Activated CD4-positive, CD25-positive, alpha-beta regulatory T cell treated with anti-CD3 and anti-CD28 coated beads, Interleukin-2, amount 50 U/mL, for 16 hours (primary cell): ENCODE measurements around the gene KCNC1.

Source experiments
- DNase-seq: peaks from one replicate; pipeline ENCODE4 v3.0.0-alpha.2; 2020; ENCODE audit warnings: low read depth, low spot score

Gene KCNC1

DNA sequence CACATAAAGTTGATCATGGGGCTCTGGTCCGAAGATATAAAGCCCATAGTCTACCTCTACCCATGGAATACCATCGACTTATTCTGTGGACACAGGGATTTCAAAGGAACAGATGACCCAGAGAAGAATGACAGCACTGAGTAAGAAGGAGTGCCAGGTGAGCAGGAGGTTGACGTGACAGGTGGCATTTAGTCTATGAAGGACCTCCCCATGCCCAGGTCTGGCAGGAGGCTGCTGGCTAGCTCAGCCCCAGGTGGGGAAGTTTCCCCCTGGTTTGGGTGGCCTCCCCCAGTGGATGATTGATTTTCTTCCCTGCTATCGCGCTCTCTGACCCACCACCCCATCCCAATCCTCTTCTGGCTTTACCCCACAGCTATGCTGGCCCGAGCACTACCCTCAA, 39.1 kb downstream of the KCNC1 start:
- DNase-seq: no peak

DNA sequence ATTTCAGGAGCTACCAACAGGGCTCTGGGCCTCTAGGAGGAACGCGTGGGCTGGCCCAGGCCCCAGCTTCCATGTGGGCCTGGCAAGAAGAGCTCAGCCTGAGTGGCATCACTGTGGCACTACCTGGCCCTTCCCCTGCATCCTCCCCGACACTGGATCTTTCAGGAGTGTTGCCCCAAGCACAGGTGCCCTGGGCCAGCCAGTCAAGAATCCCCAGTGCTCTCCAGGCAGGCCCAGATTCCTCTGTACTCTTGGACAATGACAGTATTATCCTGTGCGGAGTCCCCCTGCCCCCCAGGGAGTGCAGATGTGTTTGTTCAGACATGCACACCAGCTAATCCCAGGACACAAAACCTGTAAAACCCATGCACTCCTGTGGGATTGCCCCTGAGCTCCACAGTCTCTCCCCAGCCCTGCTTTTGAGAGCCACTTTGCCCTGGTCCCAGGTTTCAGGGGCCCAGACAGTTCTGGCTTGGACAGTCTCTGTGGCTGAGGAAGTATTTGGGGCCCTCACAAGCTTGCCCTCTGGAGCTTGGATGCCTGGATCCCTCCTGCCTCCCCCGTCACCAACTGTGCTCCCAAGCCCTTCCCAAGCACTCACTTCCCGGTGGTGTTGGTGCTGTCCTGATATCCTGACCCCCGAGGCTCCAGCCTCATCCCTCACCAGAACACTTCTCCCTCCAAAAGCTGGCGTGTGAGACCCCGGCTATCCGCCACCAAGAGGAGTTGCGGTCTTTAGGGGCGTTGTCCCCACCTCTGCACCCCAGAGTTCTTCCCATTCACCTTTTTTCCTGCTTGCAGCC, 39.9 kb downstream of the KCNC1 start:
- DNase-seq: no peak

DNA sequence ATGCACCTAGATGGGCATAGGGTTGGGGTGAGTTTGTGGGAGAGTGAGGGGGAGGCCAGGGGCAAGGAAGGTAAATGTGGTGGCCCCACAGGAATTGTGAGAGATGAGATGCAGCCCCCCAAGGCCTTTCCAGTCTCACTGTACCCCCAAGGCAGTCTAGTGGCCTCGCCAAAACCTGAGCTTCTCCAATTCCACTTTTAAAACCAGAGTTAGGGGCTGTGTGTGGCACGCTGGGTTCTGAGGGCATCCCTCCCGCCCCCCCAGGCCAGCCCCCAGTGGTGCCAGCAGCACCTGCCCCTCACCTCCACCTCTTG, 40.4 kb downstream of the KCNC1 start:
- DNase-seq: no peak

DNA sequence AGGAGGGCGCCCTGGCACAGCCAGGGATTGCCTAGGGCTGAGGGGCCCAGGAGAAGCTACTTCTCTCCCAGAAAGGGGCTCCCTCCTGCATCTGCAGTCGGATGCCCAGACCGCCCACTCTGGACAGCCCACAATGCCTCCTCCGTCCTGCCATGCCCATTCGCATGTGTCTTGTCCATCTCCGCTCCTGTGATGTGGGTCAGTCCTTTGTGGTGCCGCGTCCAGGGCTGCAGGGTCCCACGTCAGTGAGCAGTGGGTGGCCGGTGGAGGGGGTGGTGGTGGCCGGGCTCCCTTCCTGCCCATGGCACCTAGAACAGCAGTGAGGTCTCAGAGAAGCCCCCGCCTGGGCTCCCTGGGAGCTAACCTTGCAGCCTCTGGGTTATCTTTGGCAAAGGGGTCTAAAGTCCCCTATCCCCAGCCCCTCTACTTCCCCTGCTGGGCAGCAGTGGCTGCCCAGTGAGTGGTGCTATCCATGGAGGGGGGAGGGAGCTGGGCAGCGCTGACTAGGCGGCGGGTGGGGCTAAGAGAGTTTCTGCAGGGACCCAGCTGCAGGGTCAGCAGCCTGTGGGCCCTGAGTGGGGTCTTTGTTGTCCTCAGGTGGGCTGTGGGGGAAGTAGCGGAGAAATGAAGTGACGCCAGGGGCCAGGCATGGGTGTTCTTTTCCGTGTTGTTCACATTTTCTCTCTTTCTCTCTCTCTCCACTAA, 41.1 kb downstream of the KCNC1 start:
- DNase-seq: no peak

DNA sequence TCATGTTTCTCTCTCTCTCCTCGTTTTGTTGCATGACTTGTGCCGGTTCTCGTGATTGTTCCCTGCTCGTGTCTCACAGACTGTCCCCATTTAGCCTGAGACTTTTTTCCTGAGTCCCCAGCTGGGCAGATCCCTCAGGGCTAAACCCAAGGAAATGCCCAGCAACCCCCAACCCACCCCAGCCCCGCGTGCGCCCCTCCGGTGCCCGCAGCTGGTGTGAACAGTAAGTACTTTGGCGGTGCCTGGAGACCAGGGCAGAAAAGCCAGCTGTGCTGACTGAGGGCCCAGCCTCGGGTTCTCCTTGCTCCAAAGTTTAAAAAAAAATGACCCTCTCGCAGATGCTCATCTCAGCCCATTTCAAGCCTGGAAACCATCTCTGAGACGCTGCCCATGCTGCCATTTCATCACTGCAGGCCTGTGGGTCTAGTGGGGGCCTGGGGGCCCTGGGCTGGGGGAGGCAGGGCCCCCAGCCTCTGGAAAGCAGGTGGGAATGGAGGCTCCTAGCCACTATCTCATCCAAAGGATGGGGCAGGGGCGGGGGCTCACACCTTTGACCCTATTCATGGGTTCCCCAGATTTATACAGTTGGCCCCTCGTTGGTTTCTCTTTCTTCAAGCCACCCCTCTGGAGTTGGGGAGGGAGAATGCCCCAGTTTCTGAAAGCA, 41.8 kb downstream of the KCNC1 start:
- no peak for DNase-seq

DNA sequence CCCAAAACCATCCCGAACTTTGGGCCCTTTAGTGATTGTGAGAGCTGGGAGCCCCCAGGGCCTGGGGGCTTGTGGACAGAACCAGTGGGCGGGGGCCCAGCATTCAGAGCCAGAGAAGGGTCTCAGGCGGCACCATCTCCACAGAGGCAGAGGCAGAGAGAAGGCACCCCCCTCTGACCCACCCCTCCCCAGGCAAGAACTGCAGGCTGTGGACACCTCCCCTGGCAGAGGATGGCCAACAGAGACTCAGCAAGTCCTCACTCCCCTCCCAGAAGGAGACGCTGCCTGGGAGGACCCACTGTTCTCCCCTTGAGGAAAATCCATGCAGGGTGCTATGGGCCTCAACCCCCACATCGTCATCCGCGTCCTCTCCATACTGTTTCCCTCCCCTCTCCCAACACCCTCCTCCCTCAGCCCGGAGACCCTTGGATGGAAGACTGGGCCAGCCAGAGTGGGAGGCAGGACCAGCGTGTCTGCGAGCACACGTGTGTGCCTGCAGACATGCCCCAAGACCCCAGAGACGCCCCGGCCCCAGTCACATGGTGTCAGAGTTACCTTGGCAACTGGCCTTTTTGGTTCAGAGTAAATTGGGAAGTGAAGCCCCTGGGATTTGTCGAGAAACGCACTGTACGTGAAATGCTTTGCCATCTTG, 42.6 kb downstream of the KCNC1 start:
- DNase-seq: no peak

DNA sequence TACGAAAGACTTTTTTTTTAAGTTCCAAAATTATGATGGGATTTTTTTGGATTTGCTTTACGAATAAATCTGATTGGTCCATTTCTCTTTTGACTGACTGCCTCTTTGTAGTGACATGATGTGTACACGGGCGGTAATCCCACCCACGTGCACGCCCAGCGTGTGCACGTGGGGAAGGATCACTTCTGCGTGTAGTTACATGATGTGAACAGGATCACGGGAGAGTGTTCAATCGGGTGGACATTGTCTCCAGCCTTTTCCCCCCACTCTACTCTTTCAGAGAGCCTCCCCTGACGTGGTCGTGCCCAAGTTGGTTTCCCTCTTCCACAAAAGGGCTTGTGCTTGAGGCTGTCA, 43.1 kb downstream of the KCNC1 start:
- DNase-seq: no peak

DNA sequence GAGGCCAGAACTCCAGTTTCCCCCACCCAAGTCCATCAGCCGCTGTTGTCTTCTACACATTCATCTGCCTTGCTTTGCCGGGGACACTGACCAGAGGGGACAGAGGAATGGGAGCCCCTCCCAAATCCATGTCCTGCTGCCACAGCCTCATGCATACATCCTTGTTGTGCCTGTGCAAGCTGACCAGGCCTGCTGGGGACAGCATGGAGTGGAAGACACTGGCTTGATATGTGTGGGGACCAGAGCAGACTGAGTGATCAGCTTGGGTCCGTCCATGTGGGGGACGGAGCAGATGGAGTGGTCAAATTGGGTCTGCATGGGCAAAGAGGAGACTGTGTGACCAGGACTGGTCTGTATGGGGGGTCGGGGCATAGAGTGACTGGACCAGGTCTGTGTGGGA, 43.8 kb downstream of the KCNC1 start:
- no peak for DNase-seq

DNA sequence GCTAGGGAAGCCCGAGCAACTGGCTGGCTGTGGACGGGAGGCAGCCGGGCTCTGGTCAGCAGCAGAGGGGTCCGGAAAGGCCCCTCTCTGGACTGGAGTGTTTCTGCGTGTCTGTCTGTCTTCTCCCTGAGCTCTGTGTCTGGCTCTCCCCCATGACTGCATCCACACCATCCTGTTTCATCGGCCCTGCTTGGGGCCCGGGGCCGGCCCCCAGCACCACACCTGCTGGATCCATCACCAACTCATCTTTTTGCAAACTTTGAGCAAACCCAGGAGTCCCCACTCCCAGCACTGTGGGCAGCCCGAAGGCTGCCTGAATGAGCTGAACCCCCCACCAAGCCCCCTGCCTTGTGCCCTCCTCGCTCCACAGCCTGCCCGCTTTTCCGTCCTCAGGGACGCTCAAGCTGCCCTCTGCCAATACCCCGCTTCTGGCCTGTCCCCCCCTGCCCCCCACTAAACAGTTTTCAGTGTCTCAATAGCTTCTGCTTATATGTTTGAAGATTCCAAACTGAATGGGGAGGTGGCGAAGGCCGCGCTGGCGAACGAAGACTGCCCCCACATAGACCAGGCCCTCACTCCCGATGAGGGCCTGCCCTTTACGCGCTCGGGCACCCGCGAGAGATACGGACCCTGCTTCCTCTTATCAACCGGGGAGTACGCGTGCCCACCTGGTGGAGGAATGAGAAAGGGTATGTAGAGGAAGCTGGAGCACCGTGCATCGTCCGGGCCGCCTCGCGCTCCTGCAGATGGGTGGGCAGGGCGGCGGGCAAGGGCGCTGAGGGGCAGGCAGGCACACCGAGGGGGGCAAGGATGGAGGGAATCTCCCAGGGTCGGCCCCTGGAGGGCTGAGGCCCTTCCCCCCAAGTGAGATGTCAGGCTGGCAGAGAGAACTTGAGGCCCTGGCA, 44.6 kb downstream of the KCNC1 start:
- DNase-seq: no peak

DNA sequence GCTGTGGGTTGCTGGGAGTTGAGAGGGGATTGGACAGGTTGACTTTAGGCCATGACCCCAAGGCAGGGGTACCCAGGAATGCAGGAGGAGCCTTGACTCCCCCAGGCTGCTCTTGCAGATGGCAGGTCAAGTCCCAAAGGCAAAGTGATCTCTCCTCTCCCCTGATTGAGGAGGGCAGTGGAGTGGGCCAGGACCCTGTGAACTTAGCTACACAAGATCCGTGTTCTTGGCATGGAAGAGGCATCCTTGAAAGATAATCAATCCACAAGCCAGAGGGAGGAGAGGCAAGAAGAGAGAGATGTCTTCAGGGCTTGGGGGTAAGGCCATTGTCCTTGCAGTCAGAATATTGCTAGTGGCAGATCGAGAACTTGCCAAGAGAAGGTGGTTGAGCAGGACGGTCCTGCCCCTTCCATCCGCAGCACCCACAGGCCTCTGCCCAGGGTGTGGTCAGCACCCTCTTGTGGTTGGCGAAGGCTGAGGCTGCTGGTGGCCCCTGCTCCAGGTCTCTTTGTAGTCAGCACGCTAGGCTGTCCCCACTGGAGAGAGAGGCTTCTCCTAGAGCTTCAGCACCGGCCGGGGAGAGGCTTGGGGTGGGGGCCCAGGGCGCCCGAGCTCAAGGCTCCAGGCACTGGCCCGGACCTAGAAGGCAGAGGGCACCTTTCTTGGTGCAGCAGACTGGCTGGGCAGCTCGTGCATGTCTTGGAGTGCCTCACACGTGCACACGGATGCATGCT, 45.4 kb downstream of the KCNC1 start:
- DNase-seq: no peak

DNA sequence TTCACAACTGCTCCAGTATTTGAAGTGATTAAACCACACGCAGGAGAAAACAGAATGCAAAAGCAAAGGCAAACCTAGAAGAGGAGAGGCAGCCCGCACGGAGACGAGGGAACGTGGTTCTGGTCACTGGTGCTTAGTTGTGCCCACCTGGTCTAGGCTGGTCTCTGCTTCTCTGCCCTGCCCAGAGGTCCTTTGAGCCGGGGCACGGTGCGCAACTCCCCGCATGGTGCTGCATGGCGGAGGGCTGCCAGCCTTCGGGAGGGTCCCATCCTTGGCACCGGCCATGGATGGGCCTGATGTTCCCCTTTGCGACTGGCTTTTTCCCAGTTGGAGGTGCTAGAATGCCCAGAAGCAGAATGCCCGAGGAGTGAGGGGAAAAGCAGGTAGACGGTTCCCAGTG, 46.1 kb downstream of the KCNC1 start:
- DNase-seq: no peak

DNA sequence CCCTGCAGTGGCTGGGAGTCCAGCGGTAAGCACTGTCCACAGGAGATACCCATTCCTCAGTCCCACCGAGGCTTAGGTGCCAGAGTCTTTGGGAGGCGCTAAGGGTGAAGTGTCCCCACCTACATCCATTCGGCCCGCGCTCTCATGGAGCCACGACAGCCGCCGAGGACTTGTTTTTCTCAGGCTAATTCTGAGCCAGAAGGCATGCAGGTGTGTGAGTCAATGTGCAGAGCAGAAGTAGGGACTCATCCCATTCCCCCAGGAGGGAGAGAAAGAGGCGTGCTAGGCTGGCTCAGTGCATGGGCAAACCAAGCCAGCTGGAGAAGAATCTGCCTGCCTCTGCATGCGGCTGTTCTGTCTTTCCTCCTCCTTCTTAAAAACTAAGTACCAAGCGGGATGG, 46.6 kb downstream of the KCNC1 start:
- no peak for DNase-seq

DNA sequence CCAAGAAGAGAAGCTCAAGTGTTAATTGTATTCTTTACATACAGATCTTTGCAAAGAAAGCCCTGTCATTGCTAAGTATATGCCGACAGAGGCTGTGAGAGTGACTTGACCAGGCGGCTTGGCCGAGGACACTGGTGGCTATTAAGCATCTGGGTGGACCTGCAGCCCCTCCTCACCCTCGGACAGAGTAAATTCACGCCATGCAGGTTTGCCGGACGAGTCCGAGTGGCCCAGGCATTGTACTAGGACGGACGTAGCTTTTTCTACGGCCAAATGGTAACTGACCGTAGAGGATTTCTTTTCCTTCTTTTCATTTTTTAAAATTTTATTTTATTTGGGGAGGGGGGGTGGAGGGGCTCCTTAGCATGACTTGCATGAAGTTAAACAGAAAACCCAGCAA, 47.0 kb downstream of the KCNC1 start:
- no peak for DNase-seq

DNA sequence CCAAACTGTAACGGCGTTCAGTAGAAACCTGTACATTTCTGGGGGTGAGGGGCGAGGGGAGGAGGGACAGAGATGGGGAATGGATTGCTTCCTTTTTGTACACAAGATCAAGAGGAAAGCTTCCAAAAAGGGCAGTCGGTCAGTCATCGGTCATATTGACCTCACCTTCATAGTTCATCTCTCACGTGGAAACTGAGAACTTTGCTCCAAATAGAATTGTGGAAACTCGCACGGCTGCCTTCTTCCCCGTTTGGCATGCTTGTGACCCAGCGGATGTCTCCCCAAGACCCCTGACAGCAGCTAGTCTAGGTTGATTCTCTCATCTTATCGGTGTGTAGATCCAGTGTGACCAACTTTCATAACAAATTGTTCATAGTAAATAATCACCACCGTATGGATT, 47.6 kb downstream of the KCNC1 start:
- DNase-seq: no peak

DNA sequence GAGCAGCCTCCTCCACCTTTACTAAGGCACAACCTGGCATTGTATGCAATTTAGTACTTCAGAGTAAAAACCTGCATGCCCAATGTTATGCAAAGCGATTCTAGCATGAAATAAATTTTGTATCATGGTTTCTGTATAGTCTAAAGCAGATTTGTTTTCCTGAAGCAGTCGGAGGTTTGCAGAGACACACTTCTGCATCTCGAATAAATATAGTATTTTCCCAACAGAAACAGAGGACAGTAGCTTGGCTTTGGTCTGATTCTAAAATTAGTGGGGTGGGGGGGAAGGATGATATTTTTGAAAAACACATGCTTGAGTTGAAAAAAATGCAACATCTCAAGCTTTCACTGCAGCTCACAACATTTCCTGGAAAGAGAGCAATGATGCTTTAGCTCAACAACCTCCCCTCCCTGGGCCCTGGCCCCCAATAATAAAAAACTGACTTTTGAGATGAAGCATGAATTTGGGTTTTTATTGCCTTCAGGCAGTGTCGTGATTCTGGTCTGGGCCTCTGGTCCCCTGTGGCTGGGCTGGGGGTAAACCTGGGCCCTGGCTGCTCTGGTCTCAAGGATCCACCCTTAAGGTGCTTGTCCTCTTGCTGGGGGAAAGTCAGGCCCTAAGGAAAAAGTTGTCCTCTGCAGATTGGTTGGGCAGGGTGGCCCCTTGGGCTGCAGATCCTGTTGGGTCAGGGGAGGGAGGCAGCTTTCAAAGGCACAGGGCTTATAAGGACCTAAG, 48.2 kb downstream of the KCNC1 start:
- DNase-seq: no peak

DNA sequence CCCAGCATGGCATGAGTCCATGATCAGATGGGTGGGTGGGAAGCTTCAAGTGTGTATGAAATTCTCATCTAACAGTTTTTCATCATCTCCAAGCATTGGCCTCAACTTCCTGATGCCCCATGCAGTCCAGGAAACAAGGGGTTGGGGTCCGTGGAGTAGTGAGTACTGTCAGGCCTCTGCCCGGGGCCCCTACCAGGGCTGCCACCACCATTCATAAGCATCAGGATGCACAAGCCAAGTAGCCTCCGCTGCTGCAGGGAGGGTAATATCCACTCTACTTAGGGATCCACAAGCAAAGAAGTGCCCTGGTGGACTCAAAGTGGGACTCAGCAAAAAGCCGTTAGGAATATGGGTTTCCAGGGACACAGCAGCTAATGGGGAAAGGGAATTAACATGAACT, 49.3 kb downstream of the KCNC1 start:
- DNase-seq: no peak

DNA sequence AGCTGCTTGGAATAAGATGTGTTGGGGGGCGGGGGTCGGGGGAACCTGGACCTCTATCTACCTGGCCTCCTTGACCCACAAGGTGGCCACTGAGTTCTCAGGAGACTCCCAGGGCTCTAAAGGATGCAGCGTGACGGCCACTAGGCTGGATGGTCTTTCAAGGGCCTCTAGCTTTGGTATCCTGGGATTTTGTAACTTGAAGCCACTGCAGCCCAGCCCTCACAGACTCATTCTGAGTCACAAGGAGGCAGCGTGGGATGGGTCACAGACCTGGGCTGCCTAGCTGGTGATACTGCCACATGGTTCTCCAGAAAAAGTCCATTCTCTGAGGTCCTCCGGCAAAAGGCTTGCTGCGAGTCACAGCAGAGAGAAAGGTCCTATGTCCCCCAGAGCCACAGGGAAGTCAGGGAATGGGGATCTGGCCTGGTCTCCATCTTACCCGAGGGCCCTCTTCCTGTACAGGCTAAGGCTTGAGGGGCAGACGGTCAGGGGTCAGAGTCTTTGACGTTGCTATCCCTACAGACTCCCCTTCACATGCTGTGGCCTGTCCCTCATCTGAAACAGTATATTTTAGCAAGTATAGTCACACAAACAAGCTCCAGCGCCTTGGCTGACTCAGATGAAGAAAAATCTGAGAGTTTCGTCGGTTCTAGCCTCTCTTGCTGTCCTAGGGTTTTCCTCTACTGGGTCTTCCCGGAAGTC, 52.4 kb downstream of the KCNC1 start:
- no peak for DNase-seq

DNA sequence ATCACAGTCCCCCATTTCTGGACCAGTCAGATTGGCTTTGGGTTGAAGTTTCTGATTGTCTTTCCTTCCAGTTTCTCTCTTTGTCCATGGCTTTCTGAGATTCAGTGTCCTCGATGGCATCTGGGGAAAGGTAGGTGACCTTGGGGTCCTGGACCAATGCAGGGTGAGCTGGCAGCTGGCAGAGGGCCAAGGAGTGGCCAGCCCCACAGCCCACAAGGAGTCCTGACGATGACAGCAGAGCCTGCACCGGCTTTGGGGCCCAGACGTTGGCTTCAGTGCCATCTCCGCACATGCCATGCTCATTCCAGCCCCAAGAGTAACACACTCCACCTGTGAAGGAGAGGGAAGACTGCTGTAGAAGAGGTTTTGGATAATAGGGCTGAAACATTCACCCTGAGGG, 53.5 kb downstream of the KCNC1 start:
- no peak for DNase-seq

DNA sequence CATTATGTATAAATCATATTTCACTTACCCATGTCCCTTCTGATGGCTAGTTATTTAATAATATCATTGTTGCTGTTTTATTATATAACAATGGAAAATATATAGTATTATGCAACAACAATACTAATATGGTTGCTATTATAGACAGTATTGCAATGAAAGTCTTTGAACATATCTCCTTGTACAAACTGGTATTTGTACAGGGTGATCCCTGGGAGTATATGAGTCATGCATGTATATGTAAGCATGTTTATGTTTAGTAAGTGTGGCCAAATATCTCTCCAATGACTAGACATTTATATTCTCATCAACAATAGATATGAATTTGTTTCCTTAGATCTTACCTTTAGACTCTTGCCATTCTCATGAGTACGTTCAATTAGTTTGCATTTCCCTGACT, 55.9 kb downstream of the KCNC1 start:
- DNase-seq: no peak

DNA sequence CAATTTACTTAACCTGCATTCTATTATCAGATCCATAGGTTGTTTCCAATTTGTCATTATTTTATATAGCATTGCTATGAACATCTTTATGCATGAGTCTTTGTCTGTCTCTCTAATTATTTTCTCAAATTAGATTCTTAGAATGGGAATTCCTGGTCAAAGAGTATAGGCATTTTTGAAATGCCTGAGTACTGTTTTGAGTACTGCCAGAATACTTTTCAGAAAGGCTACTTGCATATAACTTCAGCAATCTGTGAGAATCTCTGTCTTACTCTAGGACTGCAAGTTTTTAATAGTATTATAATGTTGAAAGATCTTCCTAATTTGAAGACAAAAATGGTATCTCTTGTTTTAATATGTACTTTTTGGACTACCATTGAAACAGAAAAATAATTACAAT, 56.6 kb downstream of the KCNC1 start:
- DNase-seq: no peak
